HG02763 (cell line): ENCODE data around the gene KIAA0232.

Experiments used
- ATAC-seq: cut with Tn5 transposase; IDR thresholded peaks from one replicate; pipeline ENCODE4 v1.9.1; 2021; ENCODE audit warnings: mild to moderate bottlenecking, moderate library complexity; ENCODE audit not compliant: unreplicated experiment

The KIAA0232 gene

DNA sequence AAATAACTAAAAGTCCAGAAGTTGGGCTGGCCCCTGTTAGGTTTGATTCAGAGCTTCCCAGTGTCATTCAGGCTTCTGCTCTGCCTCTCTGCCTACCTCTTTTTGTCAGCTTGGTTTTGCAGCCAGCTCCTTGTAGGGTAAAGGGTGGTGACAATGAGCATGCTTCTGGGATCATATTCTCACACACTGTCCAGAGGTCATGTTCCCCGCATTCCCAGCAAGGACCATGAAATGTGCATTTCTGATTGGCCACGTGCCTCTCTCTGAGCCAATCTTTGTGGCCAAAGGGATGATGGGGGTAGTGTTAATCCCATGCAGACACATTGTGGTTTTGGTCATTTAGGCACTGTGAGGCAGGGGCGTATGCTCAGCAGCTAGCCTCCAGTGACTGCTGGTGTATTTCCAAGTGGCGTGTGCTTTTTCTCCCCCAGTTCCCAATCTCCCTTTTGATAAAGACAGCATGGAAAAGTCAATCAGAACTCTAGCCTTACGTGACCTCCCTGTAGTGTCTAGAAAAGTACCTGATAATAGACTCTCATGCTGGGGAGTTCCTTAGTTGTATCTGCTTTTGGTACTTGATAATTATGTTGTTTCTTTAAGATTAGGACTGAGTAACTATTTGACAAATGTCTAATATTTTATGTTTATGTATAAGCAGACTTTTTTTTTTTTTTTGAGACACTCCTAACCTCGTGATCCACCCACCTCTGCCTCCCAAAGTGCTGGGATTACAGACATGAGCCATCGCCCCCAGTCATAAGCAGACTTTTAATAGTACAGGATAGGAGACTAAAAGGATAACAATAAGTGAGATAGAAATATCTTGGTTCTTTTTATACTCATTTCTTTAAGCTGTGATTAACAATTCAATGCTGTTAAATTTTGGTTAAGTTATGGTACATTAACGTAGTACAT is 57.8 kb downstream of the KIAA0232 start:
- no peak for ATAC-seq

DNA sequence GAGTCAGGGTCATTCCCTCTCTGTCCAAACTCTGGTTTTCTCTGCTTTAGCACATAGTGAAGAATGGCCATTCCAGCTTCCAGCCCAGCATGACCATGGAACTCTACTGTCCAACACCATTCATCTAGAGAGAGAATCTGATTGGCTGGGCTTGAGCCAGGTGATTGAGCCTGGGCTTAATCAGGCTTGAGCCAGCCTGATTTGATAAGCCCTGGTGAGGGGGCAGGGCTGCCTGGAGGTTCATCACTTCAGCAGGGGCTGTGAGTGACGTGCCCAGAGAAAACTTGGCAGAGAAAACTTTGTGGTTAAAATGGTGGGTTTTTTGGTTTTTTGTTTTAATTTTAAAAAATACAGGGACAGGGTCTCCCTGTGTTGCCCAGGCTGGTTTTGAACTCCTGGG is 62.5 kb downstream of the KIAA0232 start:
- no peak for ATAC-seq

DNA sequence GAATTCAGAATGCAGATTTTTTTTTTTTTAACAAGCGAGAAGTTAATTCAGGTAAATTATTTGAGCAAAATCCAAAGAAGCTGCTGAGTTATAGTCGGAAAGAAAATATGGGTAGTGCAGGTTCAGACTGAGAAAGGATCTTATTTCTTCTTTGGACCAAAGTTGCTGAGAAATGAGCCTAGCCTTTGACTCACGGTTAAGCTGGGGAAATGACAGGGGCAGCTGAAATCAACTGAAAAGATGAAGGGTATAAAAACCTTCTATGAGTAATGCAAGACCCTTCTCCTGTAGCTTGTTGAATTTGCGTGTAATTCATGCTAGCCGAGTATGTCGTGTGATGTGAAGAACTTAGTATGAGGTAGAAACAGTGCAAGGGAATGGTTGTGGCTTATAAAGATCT is 63.0 kb downstream of the KIAA0232 start:
- no peak for ATAC-seq

DNA sequence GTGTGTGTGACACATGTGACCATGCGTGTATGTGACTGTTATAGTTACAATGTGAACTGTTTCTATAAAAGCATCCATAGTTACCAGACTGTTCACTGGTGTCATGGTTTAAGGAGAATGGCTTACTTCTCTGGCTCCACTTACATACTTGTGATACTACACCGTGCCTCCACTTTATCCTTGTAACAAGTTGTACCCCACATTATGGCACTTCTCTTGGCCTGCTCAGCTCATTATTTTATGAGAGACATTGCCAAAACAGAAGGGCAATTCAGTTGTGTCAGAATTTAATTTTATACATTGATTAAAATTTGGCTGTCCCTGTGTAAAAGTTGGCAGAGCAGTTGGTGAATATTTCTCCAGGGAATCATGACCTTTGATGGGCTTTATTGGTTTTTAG is 64.7 kb downstream of the KIAA0232 start:
- ATAC-seq, result no peak

DNA sequence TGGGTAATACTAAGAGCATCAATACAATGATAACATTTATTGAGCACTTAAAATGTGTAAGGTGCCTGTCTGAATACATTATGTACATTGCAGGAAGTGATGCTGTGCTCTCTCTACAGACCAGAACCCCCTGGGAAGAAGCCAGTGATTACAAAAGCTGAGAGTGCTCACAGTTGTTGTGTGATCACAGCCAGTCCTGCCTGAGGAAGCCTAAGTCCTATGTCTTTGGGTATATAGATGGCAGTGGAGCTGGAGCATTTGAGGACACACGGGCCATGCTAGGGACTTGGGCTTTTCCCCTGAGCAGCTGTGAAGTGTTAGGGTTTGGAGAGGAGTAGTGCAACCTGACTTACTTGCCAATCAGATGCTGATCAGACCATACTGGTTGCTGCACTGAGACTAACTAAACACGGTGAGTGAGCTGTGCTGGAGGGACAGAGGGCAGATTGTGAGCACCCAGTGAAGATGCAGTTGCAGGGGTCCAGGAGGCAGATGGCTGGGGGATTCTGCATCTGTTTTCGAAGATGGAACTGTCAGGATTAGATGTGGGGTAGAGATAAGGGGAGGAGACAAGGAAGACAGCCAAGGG is 66.3 kb downstream of the KIAA0232 start:
- ATAC-seq, result no peak

DNA sequence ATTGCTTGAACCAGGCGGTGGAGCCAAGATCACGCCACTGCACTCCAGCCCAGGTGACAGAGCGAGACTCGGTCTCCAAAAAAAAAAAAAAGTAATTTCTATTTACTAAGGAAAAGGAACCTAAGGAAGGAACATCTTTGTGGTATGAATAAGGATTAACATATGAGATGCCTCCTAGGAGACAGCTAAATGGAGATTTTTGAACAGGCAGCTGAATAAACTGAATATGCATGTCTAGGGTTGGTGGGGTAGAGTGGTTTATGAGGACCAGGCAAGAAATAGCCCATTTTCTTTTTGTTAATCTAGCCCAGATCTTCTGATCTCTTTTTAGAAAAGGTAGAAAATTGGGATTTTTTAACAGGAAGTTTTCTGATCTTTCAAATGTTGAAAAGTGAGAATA is 67.2 kb downstream of the KIAA0232 start:
- ATAC-seq, result no peak

DNA sequence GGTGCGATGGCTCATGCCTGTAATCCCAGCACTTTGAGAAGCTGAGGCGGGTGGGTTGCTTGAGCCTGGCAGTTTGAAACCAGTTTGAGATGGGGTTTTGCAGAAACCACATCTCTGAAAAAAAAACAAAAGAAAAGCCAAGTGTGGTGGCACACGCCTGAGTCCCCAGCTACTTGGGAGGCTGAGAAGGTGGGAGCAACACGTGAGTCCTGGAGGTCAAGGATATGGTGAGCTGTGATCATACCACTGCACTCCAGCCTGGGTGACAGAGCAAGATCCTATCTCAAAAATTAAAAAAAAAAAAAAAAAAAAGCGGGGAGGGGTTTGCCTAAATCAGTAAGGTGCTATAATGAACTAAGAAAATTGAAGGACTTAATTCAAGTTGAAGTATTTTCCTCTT is 68.9 kb downstream of the KIAA0232 start:
- no peak for ATAC-seq

DNA sequence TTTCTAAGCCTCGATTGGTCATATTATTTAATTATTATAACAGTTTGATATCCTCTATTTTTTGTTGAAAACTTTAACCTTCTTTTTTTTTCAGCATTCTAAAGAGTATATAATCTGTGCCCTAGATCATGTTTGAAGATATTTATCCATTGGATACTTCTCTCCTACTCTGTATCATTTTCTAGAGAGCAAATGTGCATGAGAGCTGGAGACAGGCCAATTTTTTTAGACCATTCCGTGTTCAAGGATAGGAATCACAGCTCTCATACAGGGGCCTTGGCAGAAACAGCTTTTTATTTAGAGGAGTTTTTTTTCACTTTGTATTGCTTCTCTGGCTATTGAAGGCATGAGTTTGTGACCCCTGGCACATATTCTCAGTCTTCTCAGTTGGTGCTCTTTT is 69.4 kb downstream of the KIAA0232 start:
- ATAC-seq, result no peak

DNA sequence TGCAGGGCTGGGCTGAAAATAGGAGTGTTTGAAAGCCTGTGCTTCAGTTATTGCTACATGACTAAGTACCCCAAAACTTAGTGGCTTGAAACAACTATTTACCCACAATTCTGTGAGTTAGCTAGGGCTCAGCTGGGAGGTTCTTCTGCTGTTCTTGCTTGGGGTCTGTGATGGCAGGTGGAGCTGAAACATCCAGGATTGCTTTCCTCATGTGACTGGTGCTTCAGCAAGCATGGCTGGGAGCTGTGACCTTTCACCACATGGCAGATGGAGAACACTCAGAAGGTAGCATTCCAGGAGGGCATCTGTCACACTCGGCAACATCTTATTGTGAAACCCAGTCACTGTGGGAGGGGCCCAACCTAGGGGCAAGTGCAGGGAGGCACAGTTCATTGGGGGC is 70.1 kb downstream of the KIAA0232 start:
- ATAC-seq, result no peak

DNA sequence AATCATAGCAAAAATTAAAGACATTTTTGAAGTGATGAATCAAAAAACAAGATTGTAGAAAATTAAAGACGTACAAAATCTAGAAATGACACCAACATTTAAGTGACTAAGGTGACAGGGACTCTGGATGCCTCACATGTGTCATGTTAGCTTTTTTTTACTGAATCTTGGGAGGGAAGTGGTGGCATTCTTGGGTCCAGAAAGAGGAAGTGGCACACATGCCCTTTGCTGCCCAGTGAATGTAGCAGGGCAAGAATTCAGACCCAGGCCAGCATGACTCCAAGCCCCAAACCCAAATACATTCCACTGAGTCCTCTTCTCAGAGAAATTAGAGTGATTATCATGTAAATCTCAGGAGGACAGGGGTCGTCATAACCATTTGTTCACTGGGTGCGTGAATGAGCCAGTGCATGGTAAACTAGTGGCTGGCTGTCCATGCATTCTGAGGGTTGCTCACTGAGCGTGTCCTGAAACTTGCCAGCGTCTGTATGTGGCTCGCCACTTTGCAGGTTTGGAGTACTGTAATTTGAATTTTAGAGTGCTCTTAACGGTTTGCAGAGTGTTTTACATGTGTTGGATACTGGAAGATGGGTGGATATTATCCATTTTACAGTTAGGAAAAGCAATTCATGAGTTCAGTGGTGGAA is 71.7 kb downstream of the KIAA0232 start:
- ATAC-seq, result no peak

DNA sequence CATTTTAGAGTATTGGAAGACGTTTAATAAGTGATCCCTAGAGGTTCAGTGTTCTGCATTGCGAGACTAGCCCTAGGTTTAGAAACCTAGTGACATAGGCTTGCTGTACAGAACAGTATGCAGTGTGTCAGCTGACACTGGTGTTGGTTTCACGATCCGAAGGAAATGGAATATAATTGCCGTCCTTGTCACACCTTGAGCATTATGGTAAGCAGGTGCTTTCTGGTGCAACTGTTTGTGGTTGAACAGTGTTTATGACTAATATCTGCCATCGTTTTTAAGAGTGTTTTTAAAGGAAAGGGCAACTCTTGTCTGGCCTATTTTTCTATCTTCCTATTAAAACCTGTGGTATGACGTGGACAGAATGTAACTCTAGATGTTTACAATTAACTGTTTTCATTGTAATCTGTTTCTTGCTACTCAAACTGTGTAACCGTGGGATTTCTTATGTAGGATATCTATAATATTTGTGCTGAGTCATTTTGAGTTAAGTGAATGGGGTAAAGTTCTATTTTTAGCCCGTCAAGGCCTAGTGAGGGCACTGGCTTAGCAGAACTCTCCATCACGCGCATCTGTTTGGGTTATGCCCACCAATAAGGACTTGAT is 73.3 kb downstream of the KIAA0232 start:
- peak; percentile 87 for ATAC-seq

DNA sequence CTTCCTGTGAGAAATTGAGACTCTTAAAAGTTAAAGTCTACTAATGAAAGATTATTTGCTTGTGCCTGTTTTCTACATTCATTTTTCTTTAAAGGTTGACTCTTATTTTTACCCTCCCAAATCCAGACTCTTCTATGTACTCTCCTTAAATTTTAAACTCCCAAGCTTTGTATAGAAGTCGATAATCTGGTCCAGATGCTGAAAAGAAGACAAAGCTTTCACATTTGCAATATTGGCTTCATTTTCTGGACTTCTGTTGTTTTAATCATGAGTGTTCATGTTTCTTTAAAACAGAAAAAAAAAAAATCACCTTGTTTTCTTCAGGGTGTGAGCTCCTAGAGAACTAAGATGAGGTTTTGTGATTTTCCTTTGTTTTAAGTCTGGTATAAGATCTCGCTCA is 73.9 kb downstream of the KIAA0232 start:
- ATAC-seq, result no peak

DNA sequence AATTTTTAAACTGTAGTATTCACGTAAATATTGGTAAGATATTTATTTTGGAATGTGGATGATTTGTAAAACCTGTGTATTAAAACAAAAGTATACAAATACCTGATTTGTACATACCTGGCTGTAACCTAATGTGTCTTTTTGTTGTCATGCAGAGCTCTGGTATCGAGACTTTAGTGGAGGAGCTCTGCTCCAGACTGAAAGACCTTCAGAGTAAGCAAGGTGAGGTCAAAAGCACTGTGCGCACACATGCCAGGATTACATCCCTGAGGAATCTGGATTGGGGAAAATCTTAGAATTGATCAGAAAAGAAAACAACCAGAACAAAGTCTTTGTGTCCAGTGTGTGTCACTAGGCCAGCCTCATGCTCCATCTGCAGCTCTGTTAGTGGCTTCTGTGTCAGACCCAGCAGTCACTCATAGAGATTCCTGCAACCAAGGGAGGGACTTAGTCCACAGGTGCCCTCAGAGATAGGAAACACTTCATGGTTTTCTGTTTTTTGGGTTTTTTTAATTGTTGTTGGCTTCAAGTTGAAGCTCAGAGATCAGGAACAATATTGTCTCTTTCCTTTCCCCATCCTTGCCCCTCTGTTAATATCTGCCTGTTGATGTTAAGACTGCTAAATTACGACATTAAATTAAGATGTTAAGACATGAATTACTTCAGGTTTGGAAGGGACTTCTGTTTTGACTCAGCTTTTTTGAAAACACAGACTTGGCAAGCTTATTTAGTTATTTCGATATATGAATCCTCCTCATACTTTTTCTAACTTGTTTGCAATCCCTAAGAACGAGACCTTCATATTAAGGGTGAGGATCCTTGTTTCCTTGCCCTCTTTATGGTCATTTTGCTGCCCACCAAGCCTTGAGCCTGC is 74.7 kb downstream of the KIAA0232 start:
- ATAC-seq, result no peak

DNA sequence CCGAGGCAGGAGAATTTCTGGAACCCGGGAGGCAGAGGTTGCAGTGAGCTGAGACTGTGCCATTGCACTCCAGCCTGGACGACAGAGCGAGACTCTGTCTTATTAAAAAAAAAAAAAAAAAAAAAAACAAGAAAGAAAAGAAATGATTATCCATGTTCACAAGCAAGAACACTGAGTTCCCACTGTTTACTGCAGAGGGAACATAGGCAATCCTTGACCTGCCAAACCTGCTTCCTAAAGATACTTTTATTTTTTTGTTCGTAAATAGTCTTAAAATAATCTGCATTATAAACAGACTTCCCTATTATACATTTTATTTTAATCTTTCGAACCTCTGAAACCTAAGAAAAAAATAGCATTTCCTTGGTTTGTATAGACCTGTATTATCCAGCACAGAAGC is 76.5 kb downstream of the KIAA0232 start:
- no peak for ATAC-seq

DNA sequence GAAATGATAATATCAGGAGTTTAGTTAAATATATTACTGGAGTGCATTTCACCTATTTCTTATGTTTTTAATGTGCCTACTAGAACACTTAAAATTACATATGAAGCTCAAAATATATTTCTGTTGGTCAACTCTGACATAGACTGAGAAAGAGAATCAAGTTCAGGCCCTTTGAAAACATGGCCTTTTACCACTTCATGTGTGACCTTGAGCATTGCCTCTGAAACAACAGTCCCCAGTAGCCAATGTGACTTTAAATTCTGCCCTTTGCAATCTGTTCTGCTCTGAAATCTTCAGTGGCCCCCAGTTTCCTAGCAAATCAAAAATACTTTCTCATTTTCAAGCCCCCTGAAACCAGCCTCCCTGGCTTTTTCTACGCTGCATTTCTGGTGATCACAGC is 77.0 kb downstream of the KIAA0232 start:
- ATAC-seq, result no peak

DNA sequence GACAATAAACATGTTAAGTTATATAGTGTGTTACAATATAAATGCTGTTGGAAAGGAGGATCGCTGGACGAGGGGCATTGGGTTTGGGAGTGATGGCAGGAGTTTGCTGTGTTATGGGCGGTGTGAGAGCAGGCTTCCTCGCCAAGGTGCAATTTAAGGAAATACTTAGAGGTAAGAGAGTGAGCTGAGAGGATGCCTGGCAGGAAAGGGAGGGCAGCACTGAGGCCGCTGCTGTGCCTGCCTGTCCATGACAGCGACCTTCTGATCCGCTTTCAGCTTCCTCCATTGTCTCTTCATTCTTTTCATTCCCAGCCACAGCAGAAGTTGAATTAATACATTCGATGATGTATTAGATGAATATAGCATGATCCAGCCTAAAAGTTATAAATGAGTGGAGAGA is 85.9 kb downstream of the KIAA0232 start:
- ATAC-seq, result no peak

DNA sequence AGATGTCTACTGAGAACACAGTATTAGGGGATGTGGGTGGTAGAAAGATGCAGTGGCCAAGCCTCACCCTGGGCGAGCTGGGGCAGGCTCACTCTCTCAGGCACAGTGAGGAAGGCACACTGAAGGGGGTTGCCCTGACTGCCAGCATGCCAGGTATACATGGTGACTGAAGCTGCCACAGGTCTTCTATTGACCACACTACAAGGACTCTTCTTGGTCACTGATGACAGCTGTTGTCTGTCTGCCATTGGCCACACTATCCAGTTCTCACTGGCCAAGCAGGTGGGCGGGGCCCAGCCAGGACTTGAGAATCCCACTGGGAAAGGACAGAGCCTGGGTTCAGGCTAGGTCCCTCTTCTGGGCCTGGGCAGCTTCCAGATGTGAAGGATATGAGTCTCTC is 87.4 kb downstream of the KIAA0232 start:
- no peak for ATAC-seq

DNA sequence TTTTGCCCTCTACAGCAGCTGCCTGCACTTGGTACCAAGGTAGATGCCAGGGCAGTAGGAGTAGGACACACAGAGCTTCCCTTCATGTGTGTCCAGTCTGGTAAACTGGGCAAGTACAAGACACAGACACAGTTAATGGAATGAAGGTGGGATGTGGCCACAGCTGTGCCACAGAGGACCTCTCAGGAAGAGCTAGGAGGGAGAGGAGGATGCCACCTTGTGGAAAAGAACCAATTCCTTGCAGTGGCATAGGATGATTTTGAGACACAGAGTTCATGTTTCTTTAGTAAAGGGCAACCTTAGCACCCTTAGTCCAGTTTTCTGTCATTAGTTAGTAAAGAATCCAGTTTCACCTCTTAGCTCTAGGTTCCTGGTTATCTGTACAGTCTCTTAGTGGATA is 90.8 kb downstream of the KIAA0232 start:
- no peak for ATAC-seq

DNA sequence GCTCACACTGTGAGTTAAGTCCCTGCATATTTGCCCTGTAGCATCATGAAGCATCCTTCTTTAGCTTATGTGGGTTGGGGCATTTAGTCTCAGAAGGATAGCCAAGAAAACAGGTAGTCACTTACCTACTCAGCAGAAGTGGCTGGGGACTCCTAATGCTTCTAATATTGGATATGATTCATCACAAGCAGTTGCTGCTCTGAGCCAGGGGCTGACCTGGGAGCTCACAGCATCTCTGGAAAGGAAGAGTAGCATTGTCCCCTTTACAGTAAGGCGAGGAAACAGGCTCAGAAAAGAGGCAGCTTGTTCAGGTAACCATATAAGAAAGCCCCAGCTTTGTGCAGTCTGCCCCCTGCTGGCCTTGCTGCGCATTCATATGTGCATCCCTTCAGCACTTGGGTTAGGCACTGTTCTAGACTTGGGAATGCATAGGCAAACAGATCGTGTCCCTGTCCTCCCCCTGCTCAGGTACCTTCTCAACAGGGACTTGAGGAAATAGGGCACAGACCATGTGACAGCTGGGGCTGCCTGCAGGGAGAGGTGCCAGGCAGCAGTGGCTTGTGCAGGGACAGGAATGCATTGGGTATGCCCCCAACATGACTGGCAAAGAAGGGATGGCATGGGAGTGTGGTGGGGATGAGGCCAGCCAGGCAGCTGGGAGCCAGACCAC is 91.4 kb downstream of the KIAA0232 start:
- peak; percentile 64 for ATAC-seq

DNA sequence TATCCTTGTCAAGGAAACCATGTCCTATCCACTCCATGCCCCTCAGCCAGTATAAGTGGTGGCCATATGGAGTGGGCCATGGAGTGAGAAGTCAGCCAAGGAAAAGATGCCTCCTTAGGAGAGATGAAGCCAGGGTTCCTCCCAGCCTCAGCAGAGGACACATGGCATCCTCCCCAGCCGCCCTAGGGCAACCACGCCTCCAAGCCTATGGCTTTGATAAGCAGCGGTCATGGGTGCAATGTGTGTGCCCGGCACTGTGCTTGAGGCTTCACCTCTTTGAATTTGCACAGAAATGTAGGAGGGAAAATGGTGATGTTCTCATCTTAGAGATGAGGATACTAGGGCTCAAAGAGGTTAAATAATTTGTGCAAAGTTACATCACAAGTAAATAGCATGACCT is 92.5 kb downstream of the KIAA0232 start:
- ATAC-seq, result no peak
